Liver (tissue), 9 donors: Measurements from ENCODE around the gene RAB5B. TPM values are rescaled to one million over a fixed set of nuclear protein-coding genes. Genes with fewer than 3 reads are reported as not detected.

Source experiments
- DNase-seq: peaks from one replicate; pipeline ENCODE4 v3.0.0-alpha.2; 2017; ENCODE audit warnings: low spot score
- H3K27ac ChIP-seq, 2 donors: one replicate each; pipeline ENCODE4 v1.7.0; 2013; ENCODE audit warnings: inconsistent platforms in 2 of 2, low read length in 2 of 2, control low read depth in 1 of 2, low read depth in 1 of 2, mild to moderate bottlenecking in 1 of 2
- H3K27me3 ChIP-seq, 4 donors: one replicate each; pipeline versions ENCODE4 v1.6.1 to v1.7.0; 2013; ENCODE audit warnings: low read length in 3 of 4, inconsistent platforms in 1 of 4, mild to moderate bottlenecking in 1 of 4, moderate library complexity in 1 of 4; ENCODE audit not compliant: control insufficient read depth in 4 of 4, insufficient read depth in 4 of 4
- H3K36me3 ChIP-seq, 4 donors: one replicate each; pipeline versions ENCODE4 v1.6.1 to v1.7.0; 2013; ENCODE audit warnings: low read length in 3 of 4, mild to moderate bottlenecking in 3 of 4, low read depth in 1 of 4, moderate library complexity in 1 of 4; ENCODE audit not compliant: control insufficient read depth in 4 of 4, insufficient read depth in 3 of 4
- H3K4me1 ChIP-seq, 4 donors: one replicate each; pipeline versions ENCODE4 v1.6.1 to v1.7.0; 2013; ENCODE audit warnings: low read length in 3 of 4, mild to moderate bottlenecking in 3 of 4, moderate library complexity in 1 of 4; ENCODE audit not compliant: control insufficient read depth in 4 of 4, insufficient read depth in 4 of 4
- H3K4me3 ChIP-seq, 3 donors: one replicate each; pipeline versions ENCODE4 v1.6.1 to v1.7.0; 2013; ENCODE audit warnings: low read length in 3 of 3, control low read depth in 1 of 3, low read depth in 1 of 3, mild to moderate bottlenecking in 1 of 3
- H3K9ac ChIP-seq, 2 donors: one replicate each; pipeline ENCODE4 v1.7.0; 2013; ENCODE audit warnings: low read length in 2 of 2, mild to moderate bottlenecking in 2 of 2, moderate library complexity in 2 of 2, control low read depth in 1 of 2, low read depth in 1 of 2
- H3K9me3 ChIP-seq, 4 donors: one replicate each; pipeline versions ENCODE4 v1.6.1 to v1.7.0; 2013; ENCODE audit warnings: low read length in 3 of 4; ENCODE audit not compliant: control insufficient read depth in 4 of 4
- CTCF ChIP-seq: fragments of 150-350 bp; IDR thresholded peaks from 2 replicates; pipeline ENCODE4 v1.5.1; 2017; ENCODE audit warnings: improper control_type of control experiment, low read depth, low read length; ENCODE audit not compliant: missing input control
- EGR1 ChIP-seq, 2 donors: IDR thresholded peaks; 2 replicates each; pipeline ENCODE4 v1.6.1; 2016 to 2018; ENCODE audit warnings: antibody characterized with exemption in 2 of 2, low read depth in 2 of 2
- FOXA1 ChIP-seq: IDR thresholded peaks from 2 replicates; pipeline ENCODE4 v1.6.1; 2016; ENCODE audit warnings: antibody characterized with exemption
- HNF4A ChIP-seq, 2 donors: conservative IDR thresholded peaks; 2 replicates each; pipeline ENCODE4 v1.6.1; 2016; ENCODE audit warnings: antibody characterized with exemption in 2 of 2, mild to moderate bottlenecking in 2 of 2
- HNF4G ChIP-seq: IDR thresholded peaks from 2 replicates; pipeline ENCODE4 v1.6.1; 2016; ENCODE audit warnings: antibody characterized with exemption
- JUND ChIP-seq, 2 donors: IDR thresholded peaks; 2 replicates each; pipeline ENCODE4 v1.6.1; 2016; ENCODE audit warnings: antibody characterized with exemption in 2 of 2
- RAD21 ChIP-seq, 2 donors: IDR thresholded peaks; 2 replicates each; pipeline ENCODE4 v1.6.1; 2016; ENCODE audit warnings: antibody characterized with exemption in 2 of 2, mild to moderate bottlenecking in 2 of 2
- REST ChIP-seq: IDR thresholded peaks from 2 replicates; pipeline ENCODE4 v1.6.1; 2016; ENCODE audit warnings: antibody characterized with exemption, mild to moderate bottlenecking
- RXRA ChIP-seq, 2 donors: IDR thresholded peaks; 2 replicates each; pipeline ENCODE4 v1.6.1; 2017 to 2018; ENCODE audit warnings: antibody characterized with exemption in 2 of 2, mild to moderate bottlenecking in 1 of 2
- SP1 ChIP-seq: IDR thresholded peaks from 2 replicates; pipeline ENCODE4 v1.6.1; 2018; ENCODE audit warnings: antibody characterized with exemption, mild to moderate bottlenecking
- YY1 ChIP-seq: IDR thresholded peaks from 2 replicates; pipeline ENCODE4 v1.6.1; 2016; ENCODE audit warnings: antibody characterized with exemption, mild to moderate bottlenecking
- ZBTB33 ChIP-seq: IDR thresholded peaks from 2 replicates; pipeline ENCODE4 v1.6.1; 2016; ENCODE audit warnings: antibody characterized with exemption
- WGBS: extraction: QIAGEN DNeasy Blood & Tissue Kit; methylation state at CpG from one replicate; pipeline ENCODE4 v1.1.7; 2013; 5-methylcytosine and 5-hydroxymethylcytosine counted together
- polyA plus RNA-seq, 2 donors: library from polyadenylated mRNA; stranded (reverse) in 1 of 2; unstranded in 1 of 2; fragments of 200-250 nt in 1 of 2; fragments of >200 nt in 1 of 2; fragmentation: Nextera tagmentation in 1 of 2; extraction: Ambion mirVana in 1 of 2; gene quantifications; one replicate each; pipeline versions ENCODE4 v1.2.1 to v1.2.3, GENCODE V29; 2013 to 2015
- total RNA-seq, 2 donors: library from RNA; depleted of rRNA; stranded (reverse); fragments of >200 nt; gene quantifications; one replicate each; pipeline ENCODE4 v1.2.3, GENCODE V29; 2014
- donor health status: healthy.
- donor health status: healthy.
- donor health status: healthy.
- donor health status: healthy.
- donor health status: healthy.

The RAB5B gene
- total and polyA plus RNA-seq, 4 donors = 20.7 to 44.0 (median 38.4) TPM

- Histone ChIP-seq H3K9me3 (no peaks in the 10 kb centered on the region), H3K27ac (peak within 1 kb of the TSS; percentile 6 to 71), H3K4me3 (peak within 1 kb of the TSS; percentile 36 to 68 (median 58)), H3K27me3 (no peaks in the 10 kb centered on the region), H3K36me3 (no peaks in the 10 kb centered on the region), H3K9ac (peak within 1 kb of the TSS; percentile 33 to 67), H3K4me1 (peaks cover 7 to 28% (median 18%) of the 10 kb centered on the region in 4 donors)
- peak; percentile 46 for DNase-seq
- WGBS = 54% methylated on average over 3 of the region's 3 CpGs
- TF ChIP-seq HNF4A (conservative IDR thresholded peaks at IDR 0.05) (no peak), HNF4G (no peak), SP1 (no peak), EGR1 (IDR thresholded peaks at IDR 0.05; ENCODE audit: low read depth in 2 of 2) (no peak), YY1 (no peak), CTCF (peak; percentile 30), FOXA1 (no peak), RAD21 (IDR thresholded peaks at IDR 0.05) (peak; percentile 41 to 63), ZBTB33 (no peak)
Observed at GRCh38 chr12:55930771-55931316, 43.0 kb upstream of the RAB5B start, which contains the start of gene DGKA. Gene DGKA (plus strand): TSS chr12:55931162. CDS start chr12:55936504, 5,342 bp downstream.

GRCh38 chr12:55931317-55931779, 42.5 kb upstream of the RAB5B start:
- Histone ChIP-seq H3K36me3 (no peaks in the 10 kb centered on the region), H3K27ac (peak overlapping the region; percentile 6 to 71), H3K4me1 (peaks cover 4 to 23% (median 13%) of the 10 kb centered on the region in 4 donors), H3K4me3 (peak overlapping the region; percentile 36 to 68 (median 58)), H3K9me3 (no peaks in the 10 kb centered on the region), H3K27me3 (no peaks in the 10 kb centered on the region), H3K9ac (peak overlapping the region; percentile 19 to 67)
- 17% methylated on average over 10 of the region's 10 CpGs for WGBS
- DNase-seq = no peak
- TF ChIP-seq ZBTB33 = no peak

GRCh38 chr12:55931780-55932550, 41.9 kb upstream of the RAB5B start:
- H3K4me3 ChIP-seq = peak overlapping the region; percentile 36 to 68 (median 58)
- DNase-seq = peak; percentile 64
- H3K9ac ChIP-seq = peak overlapping the region in 1 of 2 donors; percentile 33
- no peaks in the 10 kb centered on the region for H3K27me3 ChIP-seq
- H3K9me3 ChIP-seq = no peaks in the 10 kb centered on the region
- H3K36me3 ChIP-seq = no peaks in the 10 kb centered on the region
- TF ChIP-seq RAD21 (IDR thresholded peaks at IDR 0.05) (no peak), EGR1 (IDR thresholded peaks at IDR 0.05; ENCODE audit: low read depth in 2 of 2) (no peak), RXRA (IDR thresholded peaks at IDR 0.05) (no peak), JUND (IDR thresholded peaks at IDR 0.05) (no peak), HNF4A (conservative IDR thresholded peaks at IDR 0.05) (no peak), REST (no peak), YY1 (no peak), FOXA1 (no peak), CTCF (no peak)
- WGBS = 2% methylated on average over 60 of the region's 60 CpGs
- peaks cover 4 to 20% (median 10%) of the 10 kb centered on the region in 4 donors for H3K4me1 ChIP-seq
- H3K27ac ChIP-seq = peak overlapping the region; percentile 6 to 71
